Trophoblast cell (in vitro differentiated cells and primary cell): Measurements from ENCODE around the gene ATP6V1B1.

Experiments
- DNase-seq, 2 donors: peaks; one replicate each; pipeline ENCODE4 v3.0.0-alpha.2; 2016
- H2AFZ ChIP-seq: 2 replicates; pipeline ENCODE4 v1.6.1; 2013; ENCODE audit warnings: low read length, moderate library complexity, mild to moderate bottlenecking; ENCODE audit not compliant: insufficient read depth, poor library complexity
- H2AK5ac ChIP-seq: 2 replicates; pipeline ENCODE4 v1.6.1; 2013; ENCODE audit warnings: mild to moderate bottlenecking, low read length
- H2BK120ac ChIP-seq: 2 replicates; pipeline ENCODE4 v1.6.1; 2013; ENCODE audit warnings: low read length, mild to moderate bottlenecking, moderate library complexity; ENCODE audit not compliant: insufficient read depth, poor library complexity
- H2BK12ac ChIP-seq: 2 replicates; pipeline ENCODE4 v1.6.1; 2013; ENCODE audit warnings: mild to moderate bottlenecking, low read length, moderate library complexity
- H2BK5ac ChIP-seq: 2 replicates; pipeline ENCODE4 v1.6.1; 2013; ENCODE audit warnings: low read length, low read depth, moderate library complexity, mild to moderate bottlenecking; ENCODE audit not compliant: poor library complexity
- H3K14ac ChIP-seq: 2 replicates; pipeline ENCODE4 v1.6.1; 2013; ENCODE audit warnings: mild to moderate bottlenecking, low read length
- H3K18ac ChIP-seq: 2 replicates; pipeline ENCODE4 v1.6.1; 2013; ENCODE audit warnings: mild to moderate bottlenecking, low read length
- H3K23ac ChIP-seq: 2 replicates; pipeline ENCODE4 v1.6.1; 2013; ENCODE audit warnings: low read length
- H3K27ac ChIP-seq: 2 replicates; pipeline ENCODE4 v1.5.1; 2013; ENCODE audit warnings: low read depth, mild to moderate bottlenecking, inconsistent platforms, low read length, moderate library complexity
- H3K27me3 ChIP-seq: 2 replicates; pipeline ENCODE4 v1.6.1; 2013; ENCODE audit warnings: inconsistent platforms, mild to moderate bottlenecking, low read length, moderate library complexity; ENCODE audit not compliant: insufficient read depth
- H3K36me3 ChIP-seq, 2 experiments: 1 replicate in 1 of 2; 2 replicates in 1 of 2; pipeline ENCODE4 v1.6.1; 2013; ENCODE audit warnings: low read length in 2 of 2, mild to moderate bottlenecking in 2 of 2, moderate library complexity in 1 of 2; ENCODE audit not compliant: insufficient read depth in 2 of 2, control insufficient read depth in 1 of 2
- H3K4ac ChIP-seq: 2 replicates; pipeline ENCODE4 v1.6.1; 2013; ENCODE audit warnings: low read depth, mild to moderate bottlenecking, low read length, moderate library complexity
- H3K4me1 ChIP-seq, 2 experiments: 1 replicate in 1 of 2; 2 replicates in 1 of 2; pipeline ENCODE4 v1.6.1; 2013; ENCODE audit warnings: low read length in 2 of 2, mild to moderate bottlenecking in 2 of 2, moderate library complexity in 1 of 2; ENCODE audit not compliant: insufficient read depth in 2 of 2, control insufficient read depth in 1 of 2
- H3K4me2 ChIP-seq: 2 replicates; pipeline ENCODE4 v1.6.1; 2013; ENCODE audit warnings: inconsistent platforms, mild to moderate bottlenecking, low read length, moderate library complexity
- H3K4me3 ChIP-seq: 2 replicates; pipeline ENCODE4 v1.5.1; 2013; ENCODE audit warnings: mild to moderate bottlenecking, low read depth, low read length, inconsistent platforms
- H3K79me1 ChIP-seq: one replicate; pipeline ENCODE4 v1.6.1; 2013; ENCODE audit warnings: low read length
- H3K79me2 ChIP-seq: 2 replicates; pipeline ENCODE4 v1.6.1; 2013; ENCODE audit warnings: low read length, mild to moderate bottlenecking; ENCODE audit not compliant: control insufficient read depth, insufficient read depth, poor library complexity
- H3K9ac ChIP-seq: 2 replicates; pipeline ENCODE4 v1.6.1; 2013; ENCODE audit warnings: mild to moderate bottlenecking, low read length
- H3K9me3 ChIP-seq: 2 replicates; pipeline ENCODE4 v1.6.1; 2013; ENCODE audit warnings: low read depth, mild to moderate bottlenecking, control low read depth, inconsistent platforms, low read length; ENCODE audit not compliant: insufficient read depth
- H4K12ac ChIP-seq: 2 replicates; pipeline ENCODE4 v1.6.1; 2013; ENCODE audit warnings: low read depth, mild to moderate bottlenecking, low read length, moderate library complexity
- H4K8ac ChIP-seq: 2 replicates; pipeline ENCODE4 v1.6.1; 2013; ENCODE audit warnings: low read depth, mild to moderate bottlenecking, low read length, moderate library complexity
- H4K91ac ChIP-seq: one replicate; pipeline ENCODE4 v1.6.1; 2013; ENCODE audit warnings: low read depth, mild to moderate bottlenecking, low read length, moderate library complexity
- WGBS: extraction: QIAGEN DNeasy Blood & Tissue Kit; methylation state at CpG from one replicate; pipeline ENCODE4 v1.1.7; 2013; ENCODE audit warnings: missing lambda C conversion rate; ENCODE audit not compliant: insufficient read length, insufficient coverage; ENCODE audit errors: extremely low coverage; 5-methylcytosine and 5-hydroxymethylcytosine counted together

ATP6V1B1 gene

GRCh38 chr2:70987386-70987785 is 51.7 kb downstream of the ATP6V1B1 start:
- Histone ChIP-seq H3K23ac (no peak overlapping the region), H3K9ac (no peak overlapping the region)
- WGBS: no CpG with 5 or more reads among the region's 1 CpG

GRCh38 chr2:70988151-70988550 is 52.5 kb downstream of the ATP6V1B1 start:
- Histone ChIP-seq H3K4me2 (no peak overlapping the region), H3K14ac (no peak overlapping the region), H3K4ac (no peak overlapping the region), H2BK120ac (no peak overlapping the region), H4K91ac (no peak overlapping the region), H2BK5ac (no peak overlapping the region), H4K12ac (no peak overlapping the region), H3K79me1 (no peaks in the 10 kb centered on the region), H2AK5ac (no peak overlapping the region), H3K18ac (no peak overlapping the region), H2AFZ (no peak overlapping the region), H3K27me3 (no peaks in the 10 kb centered on the region), H3K4me1 (peaks cover 0 to 2% of the 10 kb centered on the region in 2 experiments), H4K8ac (no peak overlapping the region), H3K36me3 (peaks cover 36 to 55% of the 10 kb centered on the region in 2 experiments), H2BK12ac (no peak overlapping the region), H3K9me3 (no peaks in the 10 kb centered on the region), H3K23ac (no peak overlapping the region), H3K4me3 (no peak overlapping the region), H3K9ac (no peak overlapping the region), H3K79me2 (no peaks in the 10 kb centered on the region), H3K27ac (no peak overlapping the region)
- no peak for DNase-seq
- WGBS: no CpG with 5 or more reads among the region's 4 CpGs

More at GRCh38 chr2:70987386-70987785, 51.7 kb downstream of the ATP6V1B1 start:
- no peak overlapping the region for H2AFZ ChIP-seq
- no peak overlapping the region for H3K4me3 ChIP-seq
- H3K36me3 ChIP-seq: peaks cover 32 to 51% of the 10 kb centered on the region in 2 experiments
- H4K12ac ChIP-seq: no peak overlapping the region
- no peak overlapping the region for H3K27ac ChIP-seq
- H3K4me1 ChIP-seq: no peaks in the 10 kb centered on the region
- H2AK5ac ChIP-seq: no peak overlapping the region
- no peak for DNase-seq
- no peak overlapping the region for H2BK12ac ChIP-seq
- no peaks in the 10 kb centered on the region for H3K79me2 ChIP-seq
- no peak overlapping the region for H3K4ac ChIP-seq
- no peak overlapping the region for H3K14ac ChIP-seq
- H2BK5ac ChIP-seq: no peak overlapping the region
- H4K8ac ChIP-seq: no peak overlapping the region
- no peak overlapping the region for H4K91ac ChIP-seq
- H3K9me3 ChIP-seq: no peaks in the 10 kb centered on the region
- H2BK120ac ChIP-seq: no peak overlapping the region
- no peaks in the 10 kb centered on the region for H3K79me1 ChIP-seq
- no peak overlapping the region for H3K4me2 ChIP-seq
- no peaks in the 10 kb centered on the region for H3K27me3 ChIP-seq
- no peak overlapping the region for H3K18ac ChIP-seq

GRCh38 chr2:70988726-70989648 is 53.3 kb downstream of the ATP6V1B1 start:
- no peak overlapping the region for H3K4ac ChIP-seq
- no peak overlapping the region for H2BK5ac ChIP-seq
- DNase-seq: no peak
- H3K9ac ChIP-seq: no peak overlapping the region
- no peak overlapping the region for H4K12ac ChIP-seq
- no peaks in the 10 kb centered on the region for H3K79me1 ChIP-seq
- H3K79me2 ChIP-seq: no peaks in the 10 kb centered on the region
- no peak overlapping the region for H2BK12ac ChIP-seq
- no peak overlapping the region for H3K23ac ChIP-seq
- peaks cover 5 to 11% of the 10 kb centered on the region in 2 experiments for H3K4me1 ChIP-seq
- H3K36me3 ChIP-seq: peaks cover 36 to 55% of the 10 kb centered on the region in 2 experiments
- no peak overlapping the region for H2AFZ ChIP-seq
- no peak overlapping the region for H2BK120ac ChIP-seq
- no peak overlapping the region for H4K91ac ChIP-seq
- WGBS: no CpG with 5 or more reads among the region's 16 CpGs
- no peak overlapping the region for H3K4me2 ChIP-seq
- H4K8ac ChIP-seq: no peak overlapping the region
- H3K4me3 ChIP-seq: no peak overlapping the region
- H3K18ac ChIP-seq: no peak overlapping the region
- H3K14ac ChIP-seq: no peak overlapping the region
- H3K27me3 ChIP-seq: no peaks in the 10 kb centered on the region
- H3K27ac ChIP-seq: no peak overlapping the region
- H2AK5ac ChIP-seq: no peak overlapping the region
- H3K9me3 ChIP-seq: no peaks in the 10 kb centered on the region

GRCh38 chr2:70990216-70990615 is 54.5 kb downstream of the ATP6V1B1 start:
- Histone ChIP-seq H2AK5ac (no peak overlapping the region), H2BK12ac (no peak overlapping the region), H2BK5ac (no peak overlapping the region), H2BK120ac (no peak overlapping the region), H3K14ac (no peak overlapping the region), H4K91ac (no peak overlapping the region), H3K79me1 (peaks cover 6% of the 10 kb centered on the region), H3K4me2 (no peak overlapping the region), H3K4me1 (peaks cover 6 to 13% of the 10 kb centered on the region in 2 experiments), H3K27me3 (no peaks in the 10 kb centered on the region), H3K23ac (no peak overlapping the region), H3K18ac (no peak overlapping the region), H3K4ac (no peak overlapping the region), H3K4me3 (no peak overlapping the region), H2AFZ (no peak overlapping the region), H4K12ac (no peak overlapping the region), H4K8ac (no peak overlapping the region), H3K9me3 (no peaks in the 10 kb centered on the region), H3K79me2 (peaks cover 3% of the 10 kb centered on the region), H3K9ac (no peak overlapping the region), H3K36me3 (peaks cover 36 to 55% of the 10 kb centered on the region in 2 experiments), H3K27ac (no peak overlapping the region)
- no CpG with 5 or more reads among the region's 5 CpGs for WGBS
- no peak for DNase-seq
